ENCODE results near the gene SNCB.

DNA sequence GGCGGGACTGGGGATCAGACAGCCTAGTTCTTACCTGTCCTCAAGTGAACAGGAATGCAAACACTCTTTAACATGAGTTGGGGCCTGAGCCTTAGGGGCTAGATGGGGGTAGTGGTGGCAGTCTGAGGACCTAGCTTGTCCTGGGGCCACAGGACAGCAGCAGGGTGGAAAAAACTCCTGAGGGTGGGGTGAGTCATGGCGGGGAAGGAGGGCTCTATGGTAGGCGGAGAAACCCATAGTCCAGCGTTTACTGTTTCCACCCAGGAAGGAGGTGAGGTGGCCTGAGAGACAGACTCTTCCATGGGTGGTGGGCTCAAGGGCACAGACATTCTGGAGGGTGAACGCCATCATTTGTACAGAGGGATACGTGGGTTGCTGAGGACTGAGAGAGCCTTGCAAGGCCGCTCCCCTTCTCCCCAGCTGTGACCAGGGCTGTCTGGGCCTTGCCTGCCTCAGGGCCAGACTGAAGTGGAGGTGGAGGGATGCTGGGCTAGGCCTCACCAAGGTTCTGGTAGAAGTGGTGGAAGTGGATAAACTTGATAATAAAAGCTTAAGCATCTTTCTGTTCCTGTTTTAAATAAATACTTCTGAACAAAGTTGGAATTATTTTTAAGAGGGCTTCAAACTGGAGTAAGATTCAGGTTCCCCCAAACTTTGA, 15.8 kb upstream of the SNCB start:
- TF ChIP-seq, protein P1, sequence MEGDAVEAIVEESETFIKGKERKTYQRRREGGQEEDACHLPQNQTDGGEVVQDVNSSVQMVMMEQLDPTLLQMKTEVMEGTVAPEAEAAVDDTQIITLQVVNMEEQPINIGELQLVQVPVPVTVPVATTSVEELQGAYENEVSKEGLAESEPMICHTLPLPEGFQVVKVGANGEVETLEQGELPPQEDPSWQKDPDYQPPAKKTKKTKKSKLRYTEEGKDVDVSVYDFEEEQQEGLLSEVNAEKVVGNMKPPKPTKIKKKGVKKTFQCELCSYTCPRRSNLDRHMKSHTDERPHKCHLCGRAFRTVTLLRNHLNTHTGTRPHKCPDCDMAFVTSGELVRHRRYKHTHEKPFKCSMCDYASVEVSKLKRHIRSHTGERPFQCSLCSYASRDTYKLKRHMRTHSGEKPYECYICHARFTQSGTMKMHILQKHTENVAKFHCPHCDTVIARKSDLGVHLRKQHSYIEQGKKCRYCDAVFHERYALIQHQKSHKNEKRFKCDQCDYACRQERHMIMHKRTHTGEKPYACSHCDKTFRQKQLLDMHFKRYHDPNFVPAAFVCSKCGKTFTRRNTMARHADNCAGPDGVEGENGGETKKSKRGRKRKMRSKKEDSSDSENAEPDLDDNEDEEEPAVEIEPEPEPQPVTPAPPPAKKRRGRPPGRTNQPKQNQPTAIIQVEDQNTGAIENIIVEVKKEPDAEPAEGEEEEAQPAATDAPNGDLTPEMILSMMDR (IDR thresholded peaks at IDR 0.05) = no peak
- no peak for TF ChIP-seq POLR2A (IDR thresholded peaks at IDR 0.05)

Data from right lobe of liver (tissue), 4 donors.